Naive thymus-derived CD8-positive, alpha-beta T cell (primary cell): ENCODE measurements around the gene SLC25A51. TPM values are rescaled to one million over a fixed set of nuclear protein-coding genes. Genes with fewer than 3 reads are reported as not detected.
A peak's percentile ranks its signal among the peaks of the same experiment; 100 is the strongest.
"Not testable (repeated sequence)": the region's sequence is repeated elsewhere in the genome, so short reads cannot be mapped to it uniquely, and the experiment has no call there.

Experiments
- ATAC-seq, 2 donors: fragments of 150-1000 bp; cut with Tn5 transposase in 1 of 2; sonication (Bioruptor Pico), chemical (Tn5 transposase) in 1 of 2; 1 replicate in 1 of 2; 2 replicates in 1 of 2; pipeline ENCODE4 v1.10.0; 2021; ENCODE audit warnings: mild to moderate bottlenecking in 2 of 2, moderate library complexity in 2 of 2
- POLR2A ChIA-PET: fragments of 350-600 bp; sonication (Branson Sonifier 250); formaldehyde crosslinking; loops from one replicate; lab custom pipeline; 2021; ENCODE audit warnings: antibody characterized with exemption; lab: Charles Lee
- DNase-seq, 10 donors: peaks; one replicate each; pipeline versions ENCODE4 v3.0.0 to v3.0.0-alpha.2; 2020 to 2022
- H3K27ac Mint-ChIP-seq, 10 donors: one replicate each; pipeline ENCODE4 v1.8.0; 2020 to 2022; ENCODE audit warnings: mild to moderate bottlenecking in 10 of 10, mixed read lengths in 10 of 10, moderate library complexity in 4 of 10, inconsistent platforms in 1 of 10
- H3K27me3 Mint-ChIP-seq, 5 donors: one replicate each; pipeline ENCODE4 v1.8.0; 2021 to 2022; ENCODE audit warnings: mixed read lengths in 5 of 5
- H3K36me3 Mint-ChIP-seq, 3 donors: one replicate each; pipeline ENCODE4 v1.8.0; 2020 to 2022; ENCODE audit warnings: mixed read lengths in 3 of 3, mild to moderate bottlenecking in 2 of 3, inconsistent platforms in 1 of 3
- H3K4me1 Mint-ChIP-seq, 4 donors: one replicate each; pipeline ENCODE4 v1.8.0; 2021 to 2022; ENCODE audit warnings: mixed read lengths in 4 of 4
- H3K4me3 Mint-ChIP-seq, 10 donors: one replicate each; pipeline ENCODE4 v1.8.0; 2020 to 2022; ENCODE audit warnings: mild to moderate bottlenecking in 10 of 10, mixed read lengths in 10 of 10, moderate library complexity in 6 of 10, inconsistent platforms in 1 of 10
- H3K9me3 Mint-ChIP-seq, 9 donors: one replicate each; pipeline ENCODE4 v1.8.0; 2020 to 2022; ENCODE audit warnings: mixed read lengths in 9 of 9, mild to moderate bottlenecking in 3 of 9, inconsistent platforms in 1 of 9, moderate library complexity in 1 of 9
- polyA plus RNA-seq, 3 donors: library from polyadenylated mRNA; unstranded; fragments of 300-500 nt; fragmentation: Illumina TruSeq; gene quantifications; one replicate each; pipeline ENCODE4 v1.2.3, GENCODE V29; 2021
- total RNA-seq, 8 experiments: library from RNA in 2 of 8; stranded (reverse) in 2 of 8; gene quantifications; one replicate each; pipeline ENCODE4 v1.2.3 and lab custom pipeline; 2021 to 2026

The SLC25A51 gene
- total and polyA plus RNA-seq, 5 experiments from 2014 or later: 8.9 to 35.1 (median 12.4) TPM

DNA sequence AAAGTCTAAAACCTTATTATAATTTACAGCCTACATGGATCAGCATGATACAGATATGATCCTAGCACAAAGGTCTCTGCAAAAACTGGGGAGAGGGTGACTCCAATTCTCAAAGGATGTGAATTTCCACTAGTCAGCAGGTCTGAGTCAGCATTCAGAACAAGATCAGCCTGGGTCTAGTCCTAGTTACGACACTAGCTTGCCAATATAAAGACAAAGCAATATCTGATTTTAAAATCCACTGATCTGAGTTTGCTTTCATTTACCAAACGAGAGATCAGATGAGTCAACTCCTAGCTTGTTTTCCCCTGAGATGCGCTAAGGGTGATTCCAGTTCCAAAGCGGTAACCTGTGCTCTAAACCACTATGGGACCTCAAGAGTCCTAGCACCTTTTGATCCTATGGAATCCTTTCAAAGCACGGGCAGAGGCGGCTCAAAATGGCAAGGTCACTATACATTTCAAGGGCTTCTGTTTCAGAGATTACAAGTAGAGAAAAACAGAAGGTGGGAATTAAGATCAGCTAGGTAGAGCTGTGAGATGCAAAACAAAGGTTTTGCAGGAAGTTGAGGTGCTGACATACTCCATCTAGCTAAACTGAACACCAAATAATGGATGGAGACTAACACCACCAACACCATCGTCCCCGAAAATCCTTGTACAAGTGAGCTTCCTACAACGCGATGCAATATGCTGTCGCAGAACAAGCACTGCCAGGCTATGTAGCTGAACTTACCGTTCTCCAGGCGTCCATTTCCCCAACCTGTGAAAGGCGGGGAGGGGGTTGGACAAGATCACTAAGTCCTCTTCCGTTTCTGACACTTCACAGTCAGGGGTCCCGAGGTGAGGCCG, 906 bp downstream of the SLC25A51 start:
- POLR2A ChIA-PET: no interaction called here
- Mint-ChIP-seq H3K27me3 (no peaks in the 10 kb centered on the region), H3K9me3 (no peaks in the 10 kb centered on the region), H3K27ac (peak overlapping the region; percentile 19 to 96 (median 76)), H3K4me3 (peak overlapping the region; percentile 83 to 95 (median 92)), H3K36me3 (peaks cover 0 to 19% (median 0%) of the 10 kb centered on the region in 3 donors), H3K4me1 (peaks cover 12 to 32% (median 28%) of the 10 kb centered on the region in 4 donors)
- ATAC-seq (peak; percentile 3 to 4), DNase-seq (no peak)

DNA sequence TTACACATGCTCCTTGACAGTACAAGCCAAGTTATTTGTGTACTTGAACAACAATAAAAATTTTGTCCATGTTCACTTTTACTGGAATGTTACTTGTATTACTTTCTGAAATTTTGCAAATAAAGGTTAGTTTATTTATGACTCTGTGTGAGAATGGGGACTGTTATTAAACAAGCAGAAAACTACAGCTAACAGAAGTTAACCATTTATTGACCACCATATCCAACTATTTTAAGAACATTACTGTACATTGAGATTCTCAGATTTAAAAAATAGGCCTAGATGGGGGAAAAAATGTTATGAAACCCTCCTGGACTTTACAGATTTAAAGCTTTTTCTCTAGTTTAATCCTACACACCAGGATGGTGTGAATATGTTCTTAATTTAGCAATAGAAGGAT, 1.8 kb downstream of the SLC25A51 start:
- DNase-seq: no peak
- H3K27ac Mint-ChIP-seq: peak overlapping the region in 1 of 10 donors; percentile 13
- no peaks in the 10 kb centered on the region for H3K27me3 Mint-ChIP-seq
- H3K4me3 Mint-ChIP-seq: peak overlapping the region in 3 of 10 donors; percentile 52 to 66 (median 61)
- POLR2A ChIA-PET: no interaction called here
- H3K4me1 Mint-ChIP-seq: peaks cover 13 to 35% (median 28%) of the 10 kb centered on the region in 4 donors
- peaks cover 0 to 26% (median 5%) of the 10 kb centered on the region in 3 donors for H3K36me3 Mint-ChIP-seq
- no peak for ATAC-seq
- H3K9me3 Mint-ChIP-seq: no peaks in the 10 kb centered on the region

DNA sequence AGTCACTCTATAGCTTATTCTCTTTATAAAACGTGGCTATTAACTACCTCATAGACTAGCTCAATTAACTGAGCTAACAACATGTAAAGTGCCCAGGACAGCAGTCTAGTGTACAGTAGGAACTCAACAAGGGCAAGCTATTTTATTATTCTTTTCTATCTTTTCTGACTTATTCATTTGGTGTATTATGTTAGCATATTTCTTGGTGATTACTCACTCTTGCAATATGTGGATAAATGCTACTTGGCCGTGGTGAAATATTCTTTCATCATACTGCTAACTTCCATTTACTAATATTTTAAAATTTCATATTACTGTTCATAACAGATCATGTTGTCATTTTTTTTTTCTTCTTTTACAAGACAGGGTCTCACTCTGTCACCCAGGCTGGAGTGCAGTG, 4.9 kb downstream of the SLC25A51 start:
- peaks cover 0 to 55% (median 15%) of the 10 kb centered on the region in 3 donors for H3K36me3 Mint-ChIP-seq
- H3K4me3 Mint-ChIP-seq: no peak overlapping the region
- H3K9me3 Mint-ChIP-seq: no peaks in the 10 kb centered on the region
- DNase-seq (no peak), ATAC-seq (no peak)
- POLR2A ChIA-PET: no interaction called here
- no peaks in the 10 kb centered on the region for H3K27me3 Mint-ChIP-seq
- peaks cover 9 to 22% (median 17%) of the 10 kb centered on the region in 4 donors for H3K4me1 Mint-ChIP-seq
- no peak overlapping the region for H3K27ac Mint-ChIP-seq

DNA sequence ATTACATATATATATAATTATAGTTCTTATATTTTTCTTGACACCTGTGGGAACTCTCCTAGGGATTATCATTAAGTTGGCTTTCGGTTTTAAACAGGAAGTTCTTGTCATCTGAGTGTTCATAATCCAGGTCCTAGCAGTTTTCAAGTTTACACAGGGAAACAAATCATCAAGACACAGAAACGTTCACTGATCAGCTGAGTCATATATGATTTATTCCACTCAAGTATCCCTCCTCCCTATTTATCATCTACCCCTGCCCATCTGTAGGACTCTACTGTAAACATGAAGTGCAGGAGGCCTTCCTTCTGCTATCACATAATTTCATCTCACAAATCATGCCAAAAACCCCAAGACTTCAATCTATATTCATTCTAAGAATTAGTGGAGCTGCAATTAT, 6.3 kb downstream of the SLC25A51 start:
- Mint-ChIP-seq H3K9me3 (no peaks in the 10 kb centered on the region), H3K36me3 (peaks cover 6 to 69% (median 28%) of the 10 kb centered on the region in 3 donors), H3K27ac (peak overlapping the region in 1 of 10 donors; percentile 26), H3K4me3 (no peak overlapping the region), H3K4me1 (peaks cover 5 to 18% (median 10%) of the 10 kb centered on the region in 4 donors), H3K27me3 (no peaks in the 10 kb centered on the region)
- no peak for ATAC-seq
- POLR2A ChIA-PET: interaction anchor here (0.6 kb wide), 1 partner anchor 203 kb away, joined by 3 read pairs; no protein-coding TSS in a partner anchor
- no peak for DNase-seq

DNA sequence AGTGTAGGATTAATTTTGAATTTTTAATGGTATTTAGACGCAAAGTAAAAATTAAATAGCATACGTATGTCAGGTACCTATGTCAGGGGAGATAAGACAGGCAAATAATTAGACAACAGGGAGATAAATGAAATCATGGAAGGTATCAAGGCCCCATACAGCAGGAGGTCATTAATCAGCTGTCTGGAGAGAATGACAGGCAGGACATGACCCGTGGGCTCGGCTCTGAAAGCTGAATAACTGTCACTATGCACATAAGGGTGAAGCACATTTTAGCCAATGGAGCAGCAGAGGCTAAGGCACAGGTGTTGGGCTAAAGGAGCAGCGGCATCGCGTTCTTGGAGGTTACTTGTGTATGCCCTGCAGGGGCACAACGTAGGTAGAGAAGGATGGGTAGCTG, 11.9 kb downstream of the SLC25A51 start:
- no peaks in the 10 kb centered on the region for H3K27me3 Mint-ChIP-seq
- POLR2A ChIA-PET: no interaction called here
- no peaks in the 10 kb centered on the region for H3K9me3 Mint-ChIP-seq
- peak overlapping the region in 1 of 10 donors; percentile 5 for H3K27ac Mint-ChIP-seq
- peaks cover 0 to 12% (median 0%) of the 10 kb centered on the region in 4 donors for H3K4me1 Mint-ChIP-seq
- peaks cover 15 to 86% (median 51%) of the 10 kb centered on the region in 3 donors for H3K36me3 Mint-ChIP-seq
- H3K4me3 Mint-ChIP-seq: no peak overlapping the region
- no peak for DNase-seq
- ATAC-seq: no peak

DNA sequence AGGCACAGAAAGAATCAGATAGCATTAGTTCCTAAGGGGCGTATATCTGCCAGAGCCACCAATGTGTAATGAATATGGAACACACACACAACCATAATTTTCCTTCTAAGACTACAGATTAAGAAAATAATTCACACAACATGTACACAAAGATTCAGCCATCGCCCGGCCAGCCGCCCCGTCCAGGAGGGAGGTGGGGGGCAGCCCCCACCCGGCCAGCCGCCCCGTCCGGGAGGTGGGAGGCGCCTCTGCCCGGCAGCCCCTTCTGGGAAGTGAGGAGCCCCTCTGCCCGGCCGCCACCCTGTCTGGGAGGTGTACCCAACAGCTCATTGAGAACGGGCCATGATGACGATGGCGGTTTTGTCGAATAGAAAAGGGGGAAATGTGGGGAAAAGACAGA, 12.9 kb downstream of the SLC25A51 start:
- H3K4me3 Mint-ChIP-seq, POLR2A ChIA-PET, H3K9me3 Mint-ChIP-seq, DNase-seq, H3K27me3 Mint-ChIP-seq, ATAC-seq, H3K27ac Mint-ChIP-seq: not testable (repeated sequence)
- Mint-ChIP-seq H3K36me3 (peaks cover 15 to 85% (median 48%) of the 10 kb centered on the region in 3 donors), H3K4me1 (peaks cover 0 to 12% (median under 1%) of the 10 kb centered on the region in 4 donors)

DNA sequence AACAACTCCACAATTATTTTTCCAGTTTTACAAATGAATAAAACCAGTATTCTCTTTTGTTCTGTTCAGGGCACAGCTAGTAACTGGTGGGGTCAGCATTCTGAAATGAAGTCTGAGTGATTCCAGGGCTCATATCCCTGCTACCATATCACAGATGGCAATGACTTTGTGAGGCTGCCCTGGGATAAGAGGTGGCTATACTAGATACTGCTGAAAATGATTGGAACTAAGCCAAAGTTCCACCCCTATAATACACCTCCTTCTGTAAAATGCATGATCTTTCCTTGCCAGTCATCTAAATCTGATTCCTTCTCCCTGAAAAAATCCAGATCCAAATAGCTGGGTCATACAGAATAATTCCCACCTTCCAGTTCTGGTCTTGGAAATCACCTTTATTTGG, 14.4 kb downstream of the SLC25A51 start:
- Mint-ChIP-seq H3K27ac (no peak overlapping the region), H3K9me3 (no peaks in the 10 kb centered on the region), H3K27me3 (no peaks in the 10 kb centered on the region), H3K4me3 (no peak overlapping the region), H3K36me3 (peaks cover 15 to 81% (median 48%) of the 10 kb centered on the region in 3 donors), H3K4me1 (peaks cover 0 to 12% (median 5%) of the 10 kb centered on the region in 4 donors)
- ATAC-seq: no peak
- no peak for DNase-seq
- POLR2A ChIA-PET: no interaction called here

DNA sequence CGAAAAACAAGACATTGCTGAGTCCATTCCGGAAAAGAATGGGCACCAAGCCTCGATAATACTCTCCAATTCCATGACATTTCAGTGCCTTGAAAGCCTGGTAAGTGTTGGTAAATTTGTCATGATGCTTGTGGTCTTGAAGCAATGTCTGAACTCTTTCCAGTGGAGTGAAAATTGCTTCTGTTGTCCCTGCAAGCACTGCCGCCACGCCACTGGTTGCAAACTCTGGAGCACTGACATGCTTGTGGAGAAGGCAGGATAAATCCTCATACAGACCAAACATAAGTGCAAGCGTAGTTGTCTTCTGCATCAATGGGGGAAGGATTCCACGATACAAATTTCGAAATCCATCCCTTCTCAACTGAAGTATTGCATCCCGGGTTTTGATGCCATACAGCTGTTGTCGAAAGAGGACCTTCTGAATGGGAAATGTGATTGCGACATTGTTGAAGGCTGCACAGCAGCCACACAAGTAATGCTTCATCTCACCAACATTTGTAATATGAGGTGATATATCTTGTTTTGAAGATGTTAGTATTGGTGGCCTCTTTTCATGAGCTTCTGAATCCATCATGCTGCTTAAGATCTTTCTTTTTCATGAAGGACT, 15.8 kb downstream of the SLC25A51 start:
- POLR2A ChIA-PET, H3K9me3 Mint-ChIP-seq, ATAC-seq, DNase-seq, H3K4me3 Mint-ChIP-seq, H3K4me1 Mint-ChIP-seq, H3K27me3 Mint-ChIP-seq: not testable (repeated sequence)
- peaks cover 9 to 66% (median 40%) of the 10 kb centered on the region in 3 donors for H3K36me3 Mint-ChIP-seq
- peak overlapping the region in 2 of 10 donors; percentile 25 to 47 for H3K27ac Mint-ChIP-seq

DNA sequence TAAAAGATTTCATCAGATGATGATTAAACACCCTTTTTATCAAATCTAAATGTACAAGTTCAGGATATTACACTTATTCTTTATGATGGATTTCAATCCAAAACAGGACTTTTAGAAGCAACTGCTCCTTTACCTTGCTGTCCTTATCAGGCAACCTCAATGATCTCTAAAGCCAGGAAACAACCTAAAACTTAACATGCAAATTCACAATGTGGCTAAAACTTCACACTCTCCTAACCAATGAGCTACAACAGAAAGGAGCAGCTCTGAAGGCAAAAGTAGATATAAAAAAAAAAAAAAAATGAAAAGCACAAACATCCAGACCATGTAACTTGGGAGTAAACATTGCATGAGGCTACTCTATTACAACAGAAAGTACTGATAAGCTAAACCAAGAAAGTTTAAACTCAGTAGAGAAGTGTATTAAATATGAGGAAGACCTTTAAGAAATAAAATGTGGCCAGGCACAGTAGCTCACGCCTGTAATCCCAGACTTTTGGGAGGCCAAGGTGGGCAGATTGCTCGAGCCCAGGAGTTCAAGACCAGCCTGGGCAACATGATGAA, 22.9 kb downstream of the SLC25A51 start:
- peaks cover 6 to 54% (median 19%) of the 10 kb centered on the region in 3 donors for H3K36me3 Mint-ChIP-seq
- ATAC-seq (no peak), DNase-seq (no peak)
- H3K9me3 Mint-ChIP-seq: no peaks in the 10 kb centered on the region
- peaks cover 0 to 6% (median 4%) of the 10 kb centered on the region in 4 donors for H3K4me1 Mint-ChIP-seq
- no peaks in the 10 kb centered on the region for H3K27me3 Mint-ChIP-seq
- peak overlapping the region in 2 of 10 donors; percentile 31 to 34 for H3K27ac Mint-ChIP-seq
- H3K4me3 Mint-ChIP-seq: no peak overlapping the region
- POLR2A ChIA-PET: no interaction called here

DNA sequence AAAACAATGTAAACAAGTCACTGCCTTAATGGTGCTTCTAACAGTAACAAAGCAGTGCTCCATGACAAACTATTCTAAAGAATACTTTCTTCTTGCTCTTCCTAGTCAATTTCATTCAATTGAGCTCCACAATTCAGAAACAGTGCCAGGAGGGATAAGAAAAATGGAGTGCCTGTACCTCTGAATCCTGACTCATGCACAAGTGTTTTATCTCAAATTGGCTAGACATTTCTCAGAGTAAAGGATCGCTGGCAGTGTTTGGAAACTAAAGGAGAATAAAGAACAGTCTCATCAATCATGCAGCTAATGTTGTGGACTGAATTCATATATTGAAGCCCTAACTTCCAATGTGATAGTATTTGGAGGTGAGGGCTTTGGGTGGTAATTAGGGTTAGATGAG, 27.6 kb downstream of the SLC25A51 start:
- H3K27ac Mint-ChIP-seq: no peak overlapping the region
- no peaks in the 10 kb centered on the region for H3K27me3 Mint-ChIP-seq
- no peak overlapping the region for H3K4me3 Mint-ChIP-seq
- H3K36me3 Mint-ChIP-seq: peaks cover 6 to 33% (median 12%) of the 10 kb centered on the region in 3 donors
- H3K9me3 Mint-ChIP-seq: no peaks in the 10 kb centered on the region
- peaks cover 0 to 3% (median under 1%) of the 10 kb centered on the region in 4 donors for H3K4me1 Mint-ChIP-seq
- no peak for DNase-seq
- no peak for ATAC-seq
- POLR2A ChIA-PET: no interaction called here

DNA sequence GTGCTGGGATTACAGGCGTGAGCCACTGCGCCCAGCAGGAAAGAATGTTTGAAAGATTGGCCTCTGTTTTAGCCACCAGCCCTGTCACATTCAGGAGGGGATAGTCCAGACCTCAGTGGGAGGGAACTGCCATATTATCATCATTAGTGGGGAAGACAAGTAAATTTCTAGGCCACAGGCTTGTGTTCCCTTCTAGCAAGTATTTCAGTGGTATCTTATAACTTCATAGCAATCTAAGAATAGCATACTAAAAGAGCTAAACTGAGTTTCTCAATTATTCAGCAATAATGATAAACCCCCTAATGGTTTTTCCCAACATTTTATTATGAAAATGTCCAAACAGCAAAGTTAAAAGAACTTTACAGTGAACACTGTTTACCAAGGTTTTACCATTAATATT, 30.0 kb downstream of the SLC25A51 start:
- Mint-ChIP-seq H3K27me3 (no peaks in the 10 kb centered on the region), H3K27ac (peak overlapping the region in 3 of 10 donors; percentile 34 to 71 (median 63)), H3K4me3 (no peak overlapping the region), H3K9me3 (no peaks in the 10 kb centered on the region), H3K36me3 (peaks cover 0 to 11% (median 8%) of the 10 kb centered on the region in 3 donors), H3K4me1 (no peaks in the 10 kb centered on the region)
- no peak for DNase-seq
- no peak for ATAC-seq
- POLR2A ChIA-PET: no interaction called here

DNA sequence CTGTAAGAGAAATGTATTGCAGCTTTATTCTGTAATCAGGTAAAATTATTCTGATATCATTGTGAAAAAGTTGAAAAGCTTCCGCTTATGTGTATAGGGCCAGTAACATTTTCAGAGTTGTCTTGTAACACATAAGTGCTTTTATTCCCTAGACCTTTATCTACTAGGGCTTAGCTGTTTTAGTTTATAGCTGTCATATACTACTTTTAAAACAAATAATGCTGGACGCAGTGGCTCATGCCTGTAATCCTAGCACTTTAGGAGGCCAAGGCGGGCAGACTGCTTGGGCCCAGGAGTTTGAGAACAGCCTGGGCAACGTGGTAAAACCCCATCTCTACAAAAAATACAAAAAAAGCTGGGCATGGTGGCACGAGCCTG, 33.1 kb downstream of the SLC25A51 start:
- H3K27me3 Mint-ChIP-seq: no peaks in the 10 kb centered on the region
- no peak overlapping the region for H3K4me3 Mint-ChIP-seq
- no peaks in the 10 kb centered on the region for H3K9me3 Mint-ChIP-seq
- DNase-seq: no peak
- no peak for ATAC-seq
- H3K4me1 Mint-ChIP-seq: peaks cover 0 to 2% (median 0%) of the 10 kb centered on the region in 4 donors
- no peak overlapping the region for H3K27ac Mint-ChIP-seq
- H3K36me3 Mint-ChIP-seq: peaks cover 0 to 7% (median 5%) of the 10 kb centered on the region in 3 donors
- POLR2A ChIA-PET: no interaction called here
